ENCODE measurements around the gene NOS1AP. TPM values are rescaled to one million over a fixed set of nuclear protein-coding genes. Genes with fewer than 3 reads are reported as not detected.

NOS1AP gene
- total and polyA plus RNA-seq, 2 donors (not counting 3 experiments of a cell fraction or from before 2014, with no cell fraction given): 1.3 to 5.4 TPM

- Histone ChIP-seq H2AFZ (ENCODE audit: low read depth, low read length) (no peak overlapping the region), H3K9ac (replicated peaks; ENCODE audit: extremely low read depth, insufficient read depth, low read length) (no peak overlapping the region), H3K36me3 (ENCODE audit: control insufficient read depth in 2 of 2, extremely low read depth in 1 of 2, insufficient read depth in 2 of 2, low read length in 2 of 2) (no peaks in the 10 kb centered on the region), H3K9me1 (replicated peaks; ENCODE audit: control insufficient read depth, extremely low read depth, insufficient read depth, low read length) (no peaks in the 10 kb centered on the region), H3K4me3 (replicated peaks in 1 of 3; ENCODE audit: insufficient read depth in 1 of 3, low read depth in 1 of 3, low read length in 3 of 3) (no peak overlapping the region), H3K9me3 (replicated peaks; ENCODE audit: control insufficient read depth, insufficient read depth, low read length) (no peaks in the 10 kb centered on the region), H3K27ac (ENCODE audit: insufficient read depth, low read depth, low read length) (no peak overlapping the region), H3K27me3 (ENCODE audit: control insufficient read depth in 2 of 2, insufficient read depth in 2 of 2, low read length in 2 of 2) (no peaks in the 10 kb centered on the region), H4K20me1 (replicated peaks; ENCODE audit: control insufficient read depth, extremely low read depth, insufficient read depth, low read length) (no peaks in the 10 kb centered on the region), H3K79me2 (ENCODE audit: control insufficient read depth, insufficient read depth, low read length) (no peaks in the 10 kb centered on the region), H3K4me1 (ENCODE audit: control insufficient read depth, extremely low read depth, insufficient read depth, low read length) (peaks cover 45% of the 10 kb centered on the region), H3K4me2 (ENCODE audit: insufficient read depth, low read length) (no peak overlapping the region)
- FAIRE-seq: no peak
- ChIA-PET POLR2A (no interaction called here), CTCF (interaction anchor here (1.3 kb wide), 1 partner anchor 34 kb away, joined by 3 read pairs; no protein-coding TSS in a partner anchor)
- no peak for DNase-seq (ENCODE audit: low read depth, low spot score)
- no TSS peak for BruUV-seq (replicated peaks)
- dilution Hi-C loops (cut with MboI; ENCODE audit: extremely low pct_ligation_motif_present, low sequenced_read_pairs) (no loop called here), intact Hi-C loops (cut with micrococcal nuclease) (loop anchor here (10.0 kb wide), 1 partner anchor 117 kb away; no protein-coding TSS in a partner anchor)
- TF ChIP-seq MAX (IDR thresholded peaks at IDR 0.05; ENCODE audit: insufficient read depth, insufficient read length) (no peak), FOS (IDR thresholded peaks at IDR 0.05; ENCODE audit: borderline replicate concordance, insufficient read depth, low read length) (no peak), JUN (IDR thresholded peaks at IDR 0.05; ENCODE audit: borderline replicate concordance, insufficient read depth, insufficient read length, low read depth) (no peak), POLR2A (IDR thresholded peaks at IDR 0.05; ENCODE audit: low read depth, low read length) (no peak), POLR2AphosphoS5 (IDR thresholded peaks at IDR 0.05; ENCODE audit: insufficient read depth, low read depth, low read length) (no peak), MYC (IDR thresholded peaks at IDR 0.05; ENCODE audit: low read depth, low read length) (no peak), EZH2 (IDR thresholded peaks at IDR 0.05; ENCODE audit: borderline replicate concordance, low read depth, low read length, severe bottlenecking) (no peak), GATA2 (IDR thresholded peaks at IDR 0.05; ENCODE audit: insufficient read depth, insufficient read length, low read depth, low read length) (no peak)
- TF ChIP-seq, protein P1, sequence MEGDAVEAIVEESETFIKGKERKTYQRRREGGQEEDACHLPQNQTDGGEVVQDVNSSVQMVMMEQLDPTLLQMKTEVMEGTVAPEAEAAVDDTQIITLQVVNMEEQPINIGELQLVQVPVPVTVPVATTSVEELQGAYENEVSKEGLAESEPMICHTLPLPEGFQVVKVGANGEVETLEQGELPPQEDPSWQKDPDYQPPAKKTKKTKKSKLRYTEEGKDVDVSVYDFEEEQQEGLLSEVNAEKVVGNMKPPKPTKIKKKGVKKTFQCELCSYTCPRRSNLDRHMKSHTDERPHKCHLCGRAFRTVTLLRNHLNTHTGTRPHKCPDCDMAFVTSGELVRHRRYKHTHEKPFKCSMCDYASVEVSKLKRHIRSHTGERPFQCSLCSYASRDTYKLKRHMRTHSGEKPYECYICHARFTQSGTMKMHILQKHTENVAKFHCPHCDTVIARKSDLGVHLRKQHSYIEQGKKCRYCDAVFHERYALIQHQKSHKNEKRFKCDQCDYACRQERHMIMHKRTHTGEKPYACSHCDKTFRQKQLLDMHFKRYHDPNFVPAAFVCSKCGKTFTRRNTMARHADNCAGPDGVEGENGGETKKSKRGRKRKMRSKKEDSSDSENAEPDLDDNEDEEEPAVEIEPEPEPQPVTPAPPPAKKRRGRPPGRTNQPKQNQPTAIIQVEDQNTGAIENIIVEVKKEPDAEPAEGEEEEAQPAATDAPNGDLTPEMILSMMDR (IDR thresholded peaks at IDR 0.05; ENCODE audit: extremely low read depth in 1 of 2, insufficient read depth in 1 of 2, low read depth in 1 of 2, low read length in 2 of 2): no peak
Measured at GRCh38 chr1:162192306-162192678, 122.8 kb downstream of the NOS1AP start.
